Measurements from ENCODE around the gene FGGY. TPM values are rescaled to one million over a fixed set of nuclear protein-coding genes. Genes with fewer than 3 reads are reported as not detected.

FGGY gene
- total RNA-seq, 4 donors from 2014 or later: 12.4 to 17.5 (median 16.1) TPM

- Histone ChIP-seq H3K27ac (no peak overlapping the region), H3K27me3 (no peaks in the 10 kb centered on the region), H3K4me3 (no peak overlapping the region), H3K9me3 (no peaks in the 10 kb centered on the region), H3K4me1 (peaks cover 25% of the 10 kb centered on the region), H3K36me3 (no peaks in the 10 kb centered on the region)
- DNase-seq (ENCODE audit: low spot score in 2 of 2): no peak
- TF ChIP-seq EP300 (IDR thresholded peaks at IDR 0.05) (no peak), POLR2AphosphoS5 (IDR thresholded peaks at IDR 0.05) (no peak), POLR2A (IDR thresholded peaks at IDR 0.05) (no peak)
- TF ChIP-seq, protein P1, sequence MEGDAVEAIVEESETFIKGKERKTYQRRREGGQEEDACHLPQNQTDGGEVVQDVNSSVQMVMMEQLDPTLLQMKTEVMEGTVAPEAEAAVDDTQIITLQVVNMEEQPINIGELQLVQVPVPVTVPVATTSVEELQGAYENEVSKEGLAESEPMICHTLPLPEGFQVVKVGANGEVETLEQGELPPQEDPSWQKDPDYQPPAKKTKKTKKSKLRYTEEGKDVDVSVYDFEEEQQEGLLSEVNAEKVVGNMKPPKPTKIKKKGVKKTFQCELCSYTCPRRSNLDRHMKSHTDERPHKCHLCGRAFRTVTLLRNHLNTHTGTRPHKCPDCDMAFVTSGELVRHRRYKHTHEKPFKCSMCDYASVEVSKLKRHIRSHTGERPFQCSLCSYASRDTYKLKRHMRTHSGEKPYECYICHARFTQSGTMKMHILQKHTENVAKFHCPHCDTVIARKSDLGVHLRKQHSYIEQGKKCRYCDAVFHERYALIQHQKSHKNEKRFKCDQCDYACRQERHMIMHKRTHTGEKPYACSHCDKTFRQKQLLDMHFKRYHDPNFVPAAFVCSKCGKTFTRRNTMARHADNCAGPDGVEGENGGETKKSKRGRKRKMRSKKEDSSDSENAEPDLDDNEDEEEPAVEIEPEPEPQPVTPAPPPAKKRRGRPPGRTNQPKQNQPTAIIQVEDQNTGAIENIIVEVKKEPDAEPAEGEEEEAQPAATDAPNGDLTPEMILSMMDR (IDR thresholded peaks at IDR 0.05): no peak
- WGBS: 87% methylated on average over 8 of the region's 8 CpGs
These were observed 399.7 kb downstream of the FGGY start for GRCh38 chr1:59696421-59697115.

- Histone ChIP-seq H3K4me3 (no peak overlapping the region), H3K27me3 (no peaks in the 10 kb centered on the region)
These were observed 400.4 kb downstream of the FGGY start for GRCh38 chr1:59697150-59697800.

GRCh38 chr1:59698386-59698785 lies 401.5 kb downstream of the FGGY start:
- H3K36me3 ChIP-seq: no peaks in the 10 kb centered on the region
- WGBS: 63% methylated on average over 4 of the region's 4 CpGs
- H3K9me3 ChIP-seq: no peaks in the 10 kb centered on the region
- no peak overlapping the region for H3K4me3 ChIP-seq
- DNase-seq (ENCODE audit: low spot score in 2 of 2): no peak
- no peak overlapping the region for H3K27ac ChIP-seq
- TF ChIP-seq POLR2A (IDR thresholded peaks at IDR 0.05): no peak
- TF ChIP-seq, protein P1 (IDR thresholded peaks at IDR 0.05): no peak
- TF ChIP-seq POLR2AphosphoS5 (IDR thresholded peaks at IDR 0.05): no peak
- TF ChIP-seq EP300 (IDR thresholded peaks at IDR 0.05): no peak
- H3K27me3 ChIP-seq: no peaks in the 10 kb centered on the region
- H3K4me1 ChIP-seq: peaks cover 28% of the 10 kb centered on the region

More at GRCh38 chr1:59697150-59697800, 400.4 kb downstream of the FGGY start:
- no peak for DNase-seq (ENCODE audit: low spot score in 2 of 2)
- TF ChIP-seq EP300 (IDR thresholded peaks at IDR 0.05): no peak
- TF ChIP-seq, protein P1 (IDR thresholded peaks at IDR 0.05): no peak
- TF ChIP-seq POLR2A (IDR thresholded peaks at IDR 0.05): no peak
- no peak for TF ChIP-seq POLR2AphosphoS5 (IDR thresholded peaks at IDR 0.05)
- Histone ChIP-seq H3K4me1 (peaks cover 22% of the 10 kb centered on the region), H3K27ac (no peak overlapping the region), H3K9me3 (no peaks in the 10 kb centered on the region), H3K36me3 (no peaks in the 10 kb centered on the region)
- 55% methylated on average over 8 of the region's 8 CpGs for WGBS

DNA sequence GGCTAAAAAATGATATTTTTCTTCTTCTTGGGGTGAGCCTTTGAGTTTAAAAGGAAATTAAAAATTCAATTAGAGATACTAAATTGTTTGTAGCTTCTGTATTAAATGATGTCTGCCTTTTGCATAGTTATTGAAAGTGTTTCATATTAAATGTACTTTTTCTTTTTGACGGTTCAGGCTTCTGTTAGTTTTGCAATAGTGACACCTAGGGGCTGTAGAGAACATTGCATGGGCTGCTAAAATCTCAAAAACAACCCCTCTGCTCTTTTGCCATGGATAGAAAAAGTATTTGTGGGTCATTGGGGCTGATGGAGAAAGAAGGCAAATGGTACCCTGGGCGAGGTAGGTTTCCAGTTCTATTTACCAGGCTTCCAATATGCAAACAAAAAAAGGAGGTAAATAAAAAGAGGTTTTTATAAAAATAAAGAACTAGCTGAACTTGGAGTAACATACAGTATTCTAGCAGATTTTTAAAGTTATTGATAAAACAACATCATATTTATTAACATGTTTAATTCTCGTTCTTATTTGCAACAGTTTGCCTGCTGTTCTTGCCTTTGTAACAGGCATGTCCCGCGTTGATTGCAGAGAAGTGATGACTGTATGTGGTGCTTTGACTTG lies 402.4 kb downstream of the FGGY start:
- WGBS: 50% methylated on average over 5 of the region's 5 CpGs
- Histone ChIP-seq H3K4me1 (peaks cover 37% of the 10 kb centered on the region), H3K36me3 (no peaks in the 10 kb centered on the region), H3K4me3 (no peak overlapping the region), H3K27me3 (no peaks in the 10 kb centered on the region), H3K9me3 (no peaks in the 10 kb centered on the region), H3K27ac (no peak overlapping the region)
- TF ChIP-seq, protein P1 (IDR thresholded peaks at IDR 0.05): peak; percentile 89 to 95
- no peak for TF ChIP-seq POLR2A (IDR thresholded peaks at IDR 0.05)
- DNase-seq (ENCODE audit: low spot score in 2 of 2): no peak

- Histone ChIP-seq H3K27ac (no peak overlapping the region), H3K27me3 (no peaks in the 10 kb centered on the region), H3K4me3 (no peak overlapping the region), H3K9me3 (no peaks in the 10 kb centered on the region), H3K36me3 (no peaks in the 10 kb centered on the region), H3K4me1 (peaks cover 54% of the 10 kb centered on the region)
- DNase-seq (ENCODE audit: low spot score in 2 of 2): no peak
- 94% methylated on average over 3 of the region's 3 CpGs for WGBS
- TF ChIP-seq EP300 (IDR thresholded peaks at IDR 0.05) (no peak), POLR2A (IDR thresholded peaks at IDR 0.05) (no peak), POLR2AphosphoS5 (IDR thresholded peaks at IDR 0.05) (no peak)
- TF ChIP-seq, protein P1 (IDR thresholded peaks at IDR 0.05): no peak
These were observed 404.5 kb downstream of the FGGY start for GRCh38 chr1:59701376-59701775.
